Karpas-422 (cell line): ENCODE results near the gene F2. TPM values are rescaled to one million over a fixed set of nuclear protein-coding genes. Genes with fewer than 3 reads are reported as not detected.

Source experiments
- DNase-seq: peaks from one replicate; pipeline ENCODE4 v3.0.0-alpha.2; 2015
- H2AFZ ChIP-seq: fragments of 200-600 bp; sonication (generic); 2 replicates; pipeline ENCODE4 v1.6.1; 2014; ENCODE audit warnings: antibody characterized with exemption, low read length, mixed read lengths
- H3K27ac ChIP-seq: fragments of 200-600 bp; sonication (generic); 2 replicates; pipeline ENCODE4 v1.5.1; 2014; ENCODE audit warnings: mild to moderate bottlenecking, low read length, moderate library complexity
- H3K27me3 ChIP-seq: fragments of 200-600 bp; sonication (generic); 2 replicates; pipeline ENCODE4 v1.6.1; 2014; ENCODE audit warnings: low read length, mixed read lengths
- H3K36me3 ChIP-seq: fragments of 200-600 bp; sonication (generic); 2 replicates; pipeline ENCODE4 v1.6.1; 2014; ENCODE audit warnings: low read length, mixed read lengths; ENCODE audit not compliant: insufficient read depth
- H3K4me1 ChIP-seq: fragments of 200-600 bp; sonication (generic); 2 replicates; pipeline ENCODE4 v1.6.1; 2014; ENCODE audit warnings: mild to moderate bottlenecking, low read length, mixed read lengths
- H3K4me2 ChIP-seq: fragments of 200-600 bp; sonication (generic); 2 replicates; pipeline ENCODE4 v1.6.1; 2014; ENCODE audit warnings: low read length, low read depth, mild to moderate bottlenecking; ENCODE audit not compliant: poor library complexity, severe bottlenecking
- H3K4me3 ChIP-seq: fragments of 200-600 bp; sonication (generic); 2 replicates; pipeline ENCODE4 v1.5.1; 2014; ENCODE audit warnings: mild to moderate bottlenecking, antibody characterized with exemption, low read length, mixed read lengths
- H3K79me2 ChIP-seq: fragments of 200-600 bp; sonication (generic); 2 replicates; pipeline ENCODE4 v1.6.1; 2014; ENCODE audit warnings: mild to moderate bottlenecking, low read length, mixed read lengths
- H3K9ac ChIP-seq: fragments of 200-600 bp; sonication (generic); 2 replicates; pipeline ENCODE4 v1.6.0; 2014; ENCODE audit warnings: low read length
- H3K9me2 ChIP-seq: fragments of 200-600 bp; sonication (generic), shearing (Covaris generic); replicated peaks from 2 replicates; pipeline ENCODE4 v1.6.0; 2014; ENCODE audit warnings: mild to moderate bottlenecking, low read length, moderate library complexity; ENCODE audit not compliant: insufficient read depth
- H3K9me3 ChIP-seq: fragments of 300-700, 200-600 bp; sonication (generic); 2 replicates; pipeline ENCODE4 v1.6.1; 2014; ENCODE audit warnings: low read length, mixed read lengths
- H4K20me1 ChIP-seq: fragments of 200-600 bp; sonication (generic); 2 replicates; pipeline ENCODE4 v1.6.1; 2014; ENCODE audit warnings: mild to moderate bottlenecking, antibody characterized with exemption, low read length, low read depth; ENCODE audit not compliant: insufficient read depth
- total RNA-seq: library from RNA; depleted of rRNA; stranded (reverse); fragments of >200 nt; shearing (Covaris generic); gene quantifications from 2 replicates; pipeline ENCODE4 v1.2.3, GENCODE V29; 2014; ENCODE audit warnings: low replicate concordance

The F2 gene
- total RNA-seq, 1 experiment from 2014 or later, result not detected

DNA sequence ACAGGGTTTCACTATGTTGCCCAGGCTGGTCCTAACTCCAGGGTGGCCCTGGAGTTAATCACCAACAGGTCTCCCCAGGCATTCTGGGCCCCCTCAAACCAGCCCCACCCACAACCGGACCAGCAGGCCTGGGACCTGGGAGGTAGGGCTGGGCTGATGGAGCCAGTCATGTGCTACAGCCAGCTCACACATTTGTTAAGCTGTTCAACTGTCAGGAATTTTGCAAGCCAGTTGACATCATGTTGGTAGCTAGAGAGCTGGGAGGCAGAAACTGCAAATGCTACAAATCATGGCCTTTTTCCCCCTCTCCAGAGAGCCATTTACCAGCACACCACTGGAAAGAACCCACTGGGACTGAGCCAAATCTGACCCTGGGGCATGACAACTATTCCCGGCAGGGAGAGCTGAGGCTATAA, 25.4 kb upstream of the F2 start:
- no peaks in the 10 kb centered on the region for H4K20me1 ChIP-seq
- no peak overlapping the region for H3K4me3 ChIP-seq
- no peak overlapping the region for H3K9ac ChIP-seq
- H3K4me2 ChIP-seq, result no peak overlapping the region
- no peaks in the 10 kb centered on the region for H3K4me1 ChIP-seq
- H3K27me3 ChIP-seq, result no peaks in the 10 kb centered on the region
- H3K79me2 ChIP-seq, result peaks cover 12% of the 10 kb centered on the region
- no peak overlapping the region for H2AFZ ChIP-seq
- H3K36me3 ChIP-seq, result peaks cover 4% of the 10 kb centered on the region; the same call in 1 of the 2 replicates
- H3K9me2 ChIP-seq, result no peaks in the 10 kb centered on the region
- DNase-seq, result no peak
- no peak overlapping the region for H3K27ac ChIP-seq
- no peaks in the 10 kb centered on the region for H3K9me3 ChIP-seq

DNA sequence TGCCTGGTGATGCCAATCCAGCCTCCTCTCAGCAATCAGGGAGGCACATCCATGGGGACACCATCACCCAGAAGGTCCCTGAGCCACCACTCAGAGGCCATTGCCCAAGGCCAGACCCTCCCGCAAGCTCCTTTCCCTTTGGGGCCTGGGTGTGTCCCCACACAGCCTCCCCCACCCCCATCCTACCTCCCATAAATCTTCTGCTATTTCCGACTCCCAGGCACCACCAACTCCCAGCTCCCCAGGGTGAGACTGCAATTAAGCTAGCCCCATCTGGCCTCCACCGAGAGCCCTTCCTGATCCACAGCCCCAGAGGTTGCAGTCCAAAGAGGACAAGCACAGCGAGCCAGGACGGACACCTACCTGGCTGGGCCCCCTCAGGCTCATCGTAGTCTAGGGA, 24.9 kb upstream of the F2 start:
- Histone ChIP-seq H3K4me1 (peaks cover 4% of the 10 kb centered on the region), H3K9me2 (no peaks in the 10 kb centered on the region), H3K4me3 (no peak overlapping the region), H3K27me3 (no peaks in the 10 kb centered on the region), H3K36me3 (peaks cover 4% of the 10 kb centered on the region; the same call in 1 of the 2 replicates), H3K27ac (no peak overlapping the region), H3K9ac (no peak overlapping the region), H2AFZ (no peak overlapping the region), H3K4me2 (no peak overlapping the region), H3K79me2 (peaks cover 17% of the 10 kb centered on the region), H3K9me3 (no peaks in the 10 kb centered on the region), H4K20me1 (no peaks in the 10 kb centered on the region)
- no peak for DNase-seq

DNA sequence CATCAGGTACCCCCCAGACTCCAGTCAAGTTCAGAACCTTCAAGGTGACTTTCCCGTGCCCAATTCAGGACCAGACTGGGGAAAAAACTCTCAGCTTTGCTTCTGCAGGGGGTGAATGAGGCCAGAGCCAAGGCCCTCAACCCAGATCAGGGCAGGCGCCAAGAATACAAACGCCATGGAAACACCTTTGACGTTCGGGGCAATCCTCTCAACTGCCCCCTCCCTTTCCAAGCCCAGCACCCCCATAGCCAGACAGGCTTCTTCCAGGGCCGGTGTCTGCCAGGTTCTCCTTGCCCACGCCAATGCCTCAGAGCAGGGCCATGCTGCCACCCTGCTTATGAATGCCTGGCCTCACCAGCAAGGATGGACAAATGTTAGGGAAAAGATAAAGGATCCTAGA, 24.4 kb upstream of the F2 start:
- Histone ChIP-seq H3K9me2 (no peaks in the 10 kb centered on the region), H3K9me3 (no peaks in the 10 kb centered on the region), H3K79me2 (peaks cover 22% of the 10 kb centered on the region), H3K36me3 (peaks cover 4% of the 10 kb centered on the region; the same call in 1 of the 2 replicates), H2AFZ (no peak overlapping the region), H3K9ac (no peak overlapping the region), H3K4me3 (no peak overlapping the region), H3K4me1 (peaks cover 9% of the 10 kb centered on the region), H3K4me2 (no peak overlapping the region), H3K27ac (no peak overlapping the region), H3K27me3 (no peaks in the 10 kb centered on the region), H4K20me1 (no peaks in the 10 kb centered on the region)
- DNase-seq, result no peak

DNA sequence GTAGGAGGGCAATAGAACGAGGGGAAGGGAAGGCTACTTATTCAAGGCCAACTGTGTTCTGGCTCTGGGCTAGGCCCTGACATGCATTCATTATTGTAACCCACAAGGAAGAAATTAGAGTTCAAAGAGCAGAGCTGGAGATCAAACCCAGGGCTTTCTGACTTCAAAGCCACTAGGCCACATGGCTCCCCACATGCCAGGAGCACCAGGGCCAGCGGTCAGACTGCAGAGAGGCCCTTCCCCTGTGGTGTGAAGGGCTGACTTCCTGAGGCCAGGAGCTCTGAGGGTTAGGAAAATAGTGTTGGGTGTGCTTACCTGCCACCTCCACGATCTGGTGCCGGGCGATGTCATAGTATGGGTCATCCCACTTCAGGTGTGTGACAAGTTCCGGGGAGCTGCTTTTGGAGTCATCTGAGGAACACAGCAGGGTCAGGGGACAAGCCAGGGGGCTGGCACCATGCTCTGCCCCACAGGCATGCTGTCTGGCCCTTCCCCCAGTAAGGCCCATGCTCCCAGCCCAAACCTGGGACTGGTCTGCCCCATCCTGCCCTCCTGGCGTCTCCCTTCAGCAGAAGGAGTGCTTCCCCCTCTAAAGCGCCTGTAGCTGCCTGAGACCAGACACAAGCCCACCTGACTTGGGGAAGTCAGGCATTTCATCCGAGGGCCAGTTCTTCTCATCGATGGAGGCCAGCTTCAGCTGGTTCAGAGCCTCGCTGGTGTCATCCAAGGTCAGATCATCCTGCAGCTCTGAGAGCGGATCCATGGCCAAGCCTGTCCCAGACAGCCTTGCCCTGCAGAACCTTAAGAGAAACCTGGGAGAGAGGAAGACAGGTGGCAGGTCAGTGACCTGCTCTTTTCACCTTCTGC, 23.4 kb upstream of the F2 start:
- peaks cover 4% of the 10 kb centered on the region; the same call in 1 of the 2 replicates for H3K36me3 ChIP-seq
- H3K27me3 ChIP-seq, result no peaks in the 10 kb centered on the region
- H3K79me2 ChIP-seq, result peaks cover 29% of the 10 kb centered on the region
- no peak overlapping the region for H3K4me2 ChIP-seq
- H2AFZ ChIP-seq, result no peak overlapping the region
- DNase-seq, result no peak
- no peaks in the 10 kb centered on the region for H3K9me3 ChIP-seq
- no peak overlapping the region for H3K9ac ChIP-seq
- no peaks in the 10 kb centered on the region for H3K9me2 ChIP-seq
- H3K27ac ChIP-seq, result no peak overlapping the region
- peaks cover 11% of the 10 kb centered on the region for H3K4me1 ChIP-seq
- H3K4me3 ChIP-seq, result no peak overlapping the region
- H4K20me1 ChIP-seq, result no peaks in the 10 kb centered on the region

DNA sequence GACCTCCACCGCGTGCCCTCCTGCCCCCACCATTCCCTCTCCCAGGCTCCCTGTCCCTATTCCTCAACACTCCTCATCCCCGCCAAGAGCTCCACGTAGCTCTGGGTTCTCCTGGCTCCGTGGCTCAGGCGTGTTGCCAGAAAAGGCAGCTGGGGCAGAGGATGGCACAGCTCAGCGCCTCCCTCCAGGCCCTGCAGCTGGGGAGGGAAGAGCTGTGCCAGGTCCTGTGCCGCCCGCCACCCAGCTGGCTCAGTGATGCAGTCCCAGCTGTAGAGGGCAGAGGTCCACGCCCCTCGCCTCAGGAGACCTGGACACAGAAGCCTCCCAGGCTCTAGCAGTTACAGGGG, 22.8 kb upstream of the F2 start:
- H2AFZ ChIP-seq, result no peak overlapping the region
- DNase-seq, result no peak
- peaks cover 33% of the 10 kb centered on the region for H3K79me2 ChIP-seq
- H3K9me2 ChIP-seq, result no peaks in the 10 kb centered on the region
- no peak overlapping the region for H3K4me3 ChIP-seq
- H3K27me3 ChIP-seq, result no peaks in the 10 kb centered on the region
- H3K9ac ChIP-seq, result no peak overlapping the region
- H3K36me3 ChIP-seq, result peaks cover 4% of the 10 kb centered on the region; the same call in 1 of the 2 replicates
- H3K4me2 ChIP-seq, result no peak overlapping the region
- no peaks in the 10 kb centered on the region for H3K9me3 ChIP-seq
- H4K20me1 ChIP-seq, result no peaks in the 10 kb centered on the region
- H3K27ac ChIP-seq, result no peak overlapping the region
- H3K4me1 ChIP-seq, result peaks cover 11% of the 10 kb centered on the region

DNA sequence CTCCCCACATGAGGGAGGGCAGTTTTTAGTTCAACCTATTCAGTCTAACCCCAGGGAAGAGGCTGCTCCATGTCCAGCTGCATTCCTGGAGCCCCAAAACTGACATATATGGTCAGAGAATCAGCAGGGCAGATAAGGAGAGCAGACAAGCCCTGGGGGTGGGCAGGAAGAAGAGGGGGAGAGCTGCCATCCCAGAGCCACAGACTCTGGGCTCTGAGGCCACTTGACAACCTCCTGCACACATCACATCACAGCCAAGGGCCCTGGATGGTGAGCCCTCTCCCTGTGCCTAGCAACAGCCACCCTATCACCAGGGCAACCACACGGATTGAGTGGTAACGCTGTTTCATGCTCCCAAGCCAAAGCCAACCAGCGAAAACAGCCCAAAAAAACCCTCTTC, 21.7 kb upstream of the F2 start:
- Histone ChIP-seq H3K9me2 (no peaks in the 10 kb centered on the region), H2AFZ (no peak overlapping the region), H3K9me3 (no peaks in the 10 kb centered on the region), H3K36me3 (peaks cover 4% of the 10 kb centered on the region; the same call in 1 of the 2 replicates), H3K4me1 (peaks cover 18% of the 10 kb centered on the region), H3K4me3 (no peak overlapping the region), H3K4me2 (no peak overlapping the region), H3K9ac (no peak overlapping the region), H3K27me3 (no peaks in the 10 kb centered on the region), H3K79me2 (peaks cover 44% of the 10 kb centered on the region), H3K27ac (no peak overlapping the region), H4K20me1 (no peaks in the 10 kb centered on the region; the same call in 1 of the 2 replicates)
- no peak for DNase-seq

DNA sequence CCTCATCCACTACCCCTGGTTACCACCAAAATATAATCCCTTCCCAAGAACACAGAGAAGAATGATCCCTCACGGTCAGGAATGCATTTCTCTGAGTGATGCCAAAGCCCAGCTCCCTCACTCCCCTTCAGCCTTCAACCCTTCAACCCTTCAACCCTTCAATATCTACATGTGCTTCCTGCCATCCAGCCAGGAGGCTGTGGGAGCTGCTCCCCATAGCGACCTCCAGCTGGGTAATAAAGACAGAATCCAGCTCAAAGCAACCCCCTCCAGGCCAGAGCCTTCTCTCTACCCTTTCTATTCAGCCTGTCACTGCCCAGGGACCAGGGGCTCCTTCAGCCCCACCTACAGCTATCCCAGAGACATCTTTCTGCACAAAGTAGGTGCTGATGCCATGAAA, 21.3 kb upstream of the F2 start:
- no peak overlapping the region for H3K4me3 ChIP-seq
- H3K27ac ChIP-seq, result no peak overlapping the region
- no peak for DNase-seq
- no peak overlapping the region for H3K4me2 ChIP-seq
- peaks cover 48% of the 10 kb centered on the region for H3K79me2 ChIP-seq
- peaks cover 23% of the 10 kb centered on the region for H3K4me1 ChIP-seq
- H3K9me3 ChIP-seq, result no peaks in the 10 kb centered on the region
- H3K9me2 ChIP-seq, result no peaks in the 10 kb centered on the region
- H3K36me3 ChIP-seq, result peaks cover 5% of the 10 kb centered on the region
- peaks cover 3% of the 10 kb centered on the region; the same call in 1 of the 2 replicates for H4K20me1 ChIP-seq
- no peak overlapping the region for H2AFZ ChIP-seq
- H3K27me3 ChIP-seq, result no peaks in the 10 kb centered on the region
- no peak overlapping the region for H3K9ac ChIP-seq

DNA sequence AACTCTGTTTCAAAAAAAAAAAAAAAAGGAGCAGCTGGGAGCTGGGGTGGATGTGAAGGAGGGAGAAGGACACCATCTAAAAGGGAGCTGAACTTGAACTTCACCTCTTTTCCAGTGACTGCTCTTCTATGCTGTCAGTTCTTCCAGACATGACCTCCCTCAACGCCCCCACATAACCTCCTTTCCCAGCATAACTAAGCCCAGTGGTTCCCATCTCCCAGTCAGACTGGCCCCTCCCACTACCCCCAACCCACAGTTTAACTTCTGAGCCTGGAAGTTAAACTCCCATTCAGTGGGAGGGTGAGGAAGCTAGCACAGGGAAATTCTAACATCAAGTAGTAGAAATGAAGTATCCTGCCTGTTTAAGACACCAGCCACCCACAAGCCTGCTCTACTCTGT, 20.4 kb upstream of the F2 start:
- Histone ChIP-seq H3K9me2 (no peaks in the 10 kb centered on the region), H3K4me2 (peak overlapping the region; percentile 80), H3K27ac (no peak overlapping the region), H2AFZ (no peak overlapping the region), H3K36me3 (peaks cover 13% of the 10 kb centered on the region), H4K20me1 (peaks cover 5% of the 10 kb centered on the region; the same call in 1 of the 2 replicates), H3K79me2 (peaks cover 55% of the 10 kb centered on the region), H3K27me3 (no peaks in the 10 kb centered on the region), H3K4me3 (peak overlapping the region; percentile 87; the same call in 1 of the 2 replicates), H3K9ac (peak overlapping the region; percentile 78; the same call in 1 of the 2 replicates), H3K4me1 (peaks cover 25% of the 10 kb centered on the region), H3K9me3 (no peaks in the 10 kb centered on the region)
- DNase-seq, result no peak
